GM12875 (cell line): ENCODE measurements around the gene ADGRA1.

ENCODE experiments used
- H3K4me3 ChIP-seq: one replicate; pipeline ENCODE4 v1.5.1; 2011; ENCODE audit warnings: low read depth, low read length, control low read depth
- TF ChIP-seq, protein P1 (sequence below): IDR thresholded peaks from 2 replicates; pipeline ENCODE4 v1.5.1; 2011; ENCODE audit warnings: low read depth, mild to moderate bottlenecking, control low read depth, inconsistent platforms, low read length, moderate library complexity, borderline replicate concordance; ENCODE audit not compliant: insufficient read depth

Gene ADGRA1

DNA sequence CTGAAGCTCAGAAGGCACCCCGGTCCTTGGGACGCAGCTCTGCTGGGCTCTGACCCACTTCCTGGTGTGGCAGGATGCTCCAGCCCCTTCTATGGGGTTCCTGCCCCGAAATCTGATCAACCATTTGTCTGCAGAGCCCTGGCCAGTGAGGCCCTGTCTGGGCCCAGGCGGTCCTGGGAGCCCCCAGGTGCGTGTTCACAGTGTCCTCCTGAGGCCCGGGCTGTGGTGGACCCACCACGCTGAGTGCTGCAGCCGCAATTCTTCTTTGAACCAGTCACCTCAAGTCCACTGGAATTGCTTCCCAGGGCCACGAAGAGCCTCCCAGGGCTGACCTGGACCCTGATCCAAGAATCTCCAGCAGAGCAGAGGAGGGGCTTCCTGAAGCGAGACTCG is 91.4 kb downstream of the ADGRA1 start:
- TF ChIP-seq, protein P1, sequence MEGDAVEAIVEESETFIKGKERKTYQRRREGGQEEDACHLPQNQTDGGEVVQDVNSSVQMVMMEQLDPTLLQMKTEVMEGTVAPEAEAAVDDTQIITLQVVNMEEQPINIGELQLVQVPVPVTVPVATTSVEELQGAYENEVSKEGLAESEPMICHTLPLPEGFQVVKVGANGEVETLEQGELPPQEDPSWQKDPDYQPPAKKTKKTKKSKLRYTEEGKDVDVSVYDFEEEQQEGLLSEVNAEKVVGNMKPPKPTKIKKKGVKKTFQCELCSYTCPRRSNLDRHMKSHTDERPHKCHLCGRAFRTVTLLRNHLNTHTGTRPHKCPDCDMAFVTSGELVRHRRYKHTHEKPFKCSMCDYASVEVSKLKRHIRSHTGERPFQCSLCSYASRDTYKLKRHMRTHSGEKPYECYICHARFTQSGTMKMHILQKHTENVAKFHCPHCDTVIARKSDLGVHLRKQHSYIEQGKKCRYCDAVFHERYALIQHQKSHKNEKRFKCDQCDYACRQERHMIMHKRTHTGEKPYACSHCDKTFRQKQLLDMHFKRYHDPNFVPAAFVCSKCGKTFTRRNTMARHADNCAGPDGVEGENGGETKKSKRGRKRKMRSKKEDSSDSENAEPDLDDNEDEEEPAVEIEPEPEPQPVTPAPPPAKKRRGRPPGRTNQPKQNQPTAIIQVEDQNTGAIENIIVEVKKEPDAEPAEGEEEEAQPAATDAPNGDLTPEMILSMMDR = no peak
- H3K4me3 ChIP-seq = no peak overlapping the region

- H3K4me3 ChIP-seq = no peak overlapping the region
- TF ChIP-seq, protein P1 = no peak
These were observed 91.9 kb downstream of the ADGRA1 start for GRCh38 chr10:133179651-133180050.

DNA sequence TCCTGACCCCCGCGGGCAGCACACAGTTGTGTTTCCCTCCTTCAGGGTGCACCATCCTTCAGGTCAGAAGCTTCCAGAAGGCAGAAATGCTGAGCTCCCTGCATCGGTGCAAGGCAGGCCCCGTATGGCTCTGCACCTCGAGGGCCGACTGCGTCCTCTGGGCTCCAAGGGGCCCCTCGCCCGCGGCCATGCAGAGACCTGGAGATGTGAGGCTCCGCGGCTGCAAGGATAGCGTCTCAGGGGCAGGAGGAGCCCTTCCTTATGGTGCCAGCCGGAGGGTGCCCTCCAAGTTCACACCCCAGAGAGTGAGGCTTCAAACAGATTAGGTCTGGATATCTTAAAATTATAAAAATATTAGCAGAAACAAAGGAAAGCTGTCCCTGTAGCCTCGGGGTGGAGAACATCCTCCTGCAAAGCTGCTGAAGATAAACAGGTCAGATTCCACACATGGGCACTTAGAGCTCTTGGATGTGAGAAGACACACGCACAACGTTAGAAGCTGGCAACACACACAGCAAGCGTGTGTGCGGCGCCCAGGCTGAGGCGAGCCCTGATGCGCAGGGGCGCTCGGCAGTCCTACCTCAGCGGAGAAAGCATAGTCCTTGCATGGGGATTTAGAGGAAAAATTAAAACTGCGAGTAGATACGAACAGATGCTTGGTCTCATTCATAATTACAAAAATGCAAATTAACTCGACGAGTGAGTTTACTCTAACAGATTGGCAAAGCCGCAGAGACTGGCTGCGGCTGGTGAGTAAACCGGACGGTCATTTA is 92.7 kb downstream of the ADGRA1 start:
- TF ChIP-seq, protein P1 = no peak
- no peak overlapping the region for H3K4me3 ChIP-seq

- H3K4me3 ChIP-seq = no peak overlapping the region
- TF ChIP-seq, protein P1 = no peak
These were observed 93.4 kb downstream of the ADGRA1 start for GRCh38 chr10:133180965-133181639.
